Heart left ventricle (tissue), 16 donors: ENCODE data around the gene AVPI1. TPM values are rescaled to one million over a fixed set of nuclear protein-coding genes. Genes with fewer than 3 reads are reported as not detected.
A peak's percentile ranks its signal among the peaks of the same experiment; 100 is the strongest.

Source experiments
- ATAC-seq, 4 donors: fragments of 200-7000 bp; cut with Tn5 transposase; one replicate each; pipeline ENCODE4 v1.9.1; 2020 to 2022; ENCODE audit warnings: moderate library complexity in 4 of 4, mild to moderate bottlenecking in 3 of 4, moderate number of reproducible peaks in 1 of 4
- DNase-seq, 5 donors: peaks; one replicate each; pipeline ENCODE4 v3.0.0-alpha.2; 2020
- H3K27ac ChIP-seq, 12 donors: fragments of 200-600 bp; sonication (generic) in 4 of 12; one replicate each; pipeline versions ENCODE4 v1.5.0 to v1.8.0; 2016 to 2022; ENCODE audit warnings: mild to moderate bottlenecking in 2 of 12
- H3K27me3 ChIP-seq, 9 donors: fragments of 200-600 bp; sonication (generic) in 2 of 9; one replicate each; pipeline versions ENCODE4 v1.5.1 to v1.8.0; 2016 to 2022; ENCODE audit warnings: mild to moderate bottlenecking in 3 of 9
- H3K36me3 ChIP-seq, 9 donors: fragments of 200-600 bp; sonication (generic) in 2 of 9; one replicate each; pipeline versions ENCODE4 v1.5.0 to v1.8.0; 2018 to 2022; ENCODE audit warnings: mild to moderate bottlenecking in 2 of 9
- H3K4me1 ChIP-seq, 12 donors: fragments of 200-600 bp; sonication (generic) in 4 of 12; one replicate each; pipeline versions ENCODE4 v1.5.0 to v1.8.0; 2016 to 2022; ENCODE audit warnings: mild to moderate bottlenecking in 3 of 12
- H3K4me3 ChIP-seq, 12 donors: fragments of 200-600 bp; sonication (generic) in 4 of 12; one replicate each; pipeline versions ENCODE4 v1.5.0 to v1.8.0; 2017 to 2022; ENCODE audit warnings: mild to moderate bottlenecking in 9 of 12, moderate library complexity in 4 of 12
- H3K9me3 ChIP-seq, 12 donors: fragments of 200-600 bp; sonication (generic) in 4 of 12; one replicate each; pipeline versions ENCODE4 v1.5.0 to v1.8.0; 2016 to 2022; ENCODE audit warnings: mild to moderate bottlenecking in 1 of 12
- CTCF ChIP-seq, 12 donors: fragments of 200-600 bp; sonication (generic) in 4 of 12; IDR thresholded peaks; one replicate each; pipeline versions ENCODE4 v1.5.0 to v1.8.0; 2018 to 2022; ENCODE audit warnings: antibody characterized with exemption in 12 of 12, mild to moderate bottlenecking in 5 of 12
- POLR2A ChIP-seq, 2 donors: fragments of 450-650 bp; IDR thresholded peaks; one replicate each; pipeline ENCODE4 v1.6.1; 2017; ENCODE audit warnings: antibody characterized with exemption in 2 of 2, mild to moderate bottlenecking in 2 of 2, moderate library complexity in 2 of 2
- WGBS, 4 donors: extraction: QIAGEN DNeasy Blood & Tissue Kit in 2 of 4; methylation state at CpG; one replicate each; pipeline versions ENCODE4 v1.1.5 to v1.1.7; 2013 to 2018; 5-methylcytosine and 5-hydroxymethylcytosine counted together
- intact Hi-C, 10 donors: fragments of 100-400 bp; cut with DNase I; formaldehyde crosslinking; loops; one replicate each; pipeline versions ENCODE4 v1.11.1 to v1.14.2; 2022
- polyA plus RNA-seq, 2 donors: library from polyadenylated mRNA; stranded (reverse); fragments of 200-250 nt; gene quantifications; one replicate each; pipeline ENCODE4 v1.2.3, GENCODE V29; 2013
- total RNA-seq, 9 donors: library from RNA; depleted of rRNA in 2 of 9; stranded (reverse); fragments of >200 nt in 2 of 9; fragmentation: NEBNext Ultra II Directional in 3 of 9; extraction: Animal tissue kit (Norgen Biotek cat#: 25700) in 3 of 9; gene quantifications; one replicate each; pipeline versions ENCODE4 v1.1.0 to v1.2.4, GENCODE V29; 2016 to 2023
- donor health status: ischemic (EF 13 %, LVEDD 7.1; RV severe dilation, severe dysfunction).
- donor health status: healthy with polysubstance abuse.
- donor health status: DM: no; HTN: yes; CAD: no.
- donor health status: DM: no; HTN: no; CAD: no.
- donor health status: ischemic (EF 25% LVEDD 6.9; RV normal size, moderate dysfunction).
- donor health status: ischemic (EF 25% LVEDD 5.7; RV mildly dilated, moderate dysfunction).
- donor health status: healthy.
- donor health status: DM: yes; HTN: yes; CAD: no.
- donor health status: ischemic (EF 35%, LVEDD 5.7; RV mildly dilated, moderate dysfunction).
- donor health status: nonischemic (EF 11% LVEDD 7.7; RV severe dilation, severe dysfunction).
- donor health status: DM: yes; HTN: yes; CAD: no.
- donor health status: PGD.
- donor health status: ischemic (EF 29% LVEDD 5.4; RV normal size, mild dysfunction).
- donor health status: nonischemic (EF 23%, LVEDD 6.1; RV moderate dilation, normal function).

AVPI1 gene
- total and polyA plus RNA-seq, 11 donors: 6.6 to 38.6 (median 9.9) TPM

DNA sequence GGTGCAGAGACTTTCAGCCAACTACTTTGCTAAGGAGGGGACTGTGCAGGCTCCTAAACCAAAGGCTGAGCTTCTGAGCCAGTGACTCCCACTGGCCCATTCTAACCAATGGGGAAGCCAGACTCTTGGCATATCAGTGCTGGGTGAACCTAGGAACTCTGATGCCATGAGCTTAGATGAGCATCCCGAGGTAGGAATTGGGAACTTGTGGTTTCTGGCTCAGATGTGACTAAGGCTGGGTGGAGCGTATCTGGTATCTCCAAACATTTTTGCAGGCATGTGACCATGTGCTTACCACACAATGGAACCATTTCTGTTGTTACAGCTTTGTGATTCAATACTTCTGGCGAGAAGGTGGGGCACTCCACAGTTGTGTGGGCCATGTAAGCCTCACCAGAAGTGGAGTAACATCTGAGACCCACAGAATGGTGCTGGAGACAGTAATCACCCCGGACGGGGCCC is 2.5 kb upstream of the AVPI1 start:
- peaks cover 0 to 11% (median 0%) of the 10 kb centered on the region in 12 donors for H3K9me3 ChIP-seq
- intact Hi-C loops: loop anchor here in 1 of 10 donors (5.0 kb wide), 1 partner anchor 47 kb away; the partner anchor contains the start of gene PI4K2A
- H3K4me1 ChIP-seq: peaks cover 0 to 56% (median 31%) of the 10 kb centered on the region in 12 donors
- TF ChIP-seq POLR2A (IDR thresholded peaks at IDR 0.05) (no peak), CTCF (IDR thresholded peaks at IDR 0.05) (no peak)
- no peaks in the 10 kb centered on the region for H3K36me3 ChIP-seq
- WGBS, 4 donors: 79 to 94% (median 90%) methylated on average over 5 of the region's 5 CpGs
- H3K4me3 ChIP-seq: no peak overlapping the region
- DNase-seq (no peak), ATAC-seq (no peak)
- no peaks in the 10 kb centered on the region for H3K27me3 ChIP-seq
- peak overlapping the region in 3 of 12 donors; percentile 91 to 93 (median 91) for H3K27ac ChIP-seq

DNA sequence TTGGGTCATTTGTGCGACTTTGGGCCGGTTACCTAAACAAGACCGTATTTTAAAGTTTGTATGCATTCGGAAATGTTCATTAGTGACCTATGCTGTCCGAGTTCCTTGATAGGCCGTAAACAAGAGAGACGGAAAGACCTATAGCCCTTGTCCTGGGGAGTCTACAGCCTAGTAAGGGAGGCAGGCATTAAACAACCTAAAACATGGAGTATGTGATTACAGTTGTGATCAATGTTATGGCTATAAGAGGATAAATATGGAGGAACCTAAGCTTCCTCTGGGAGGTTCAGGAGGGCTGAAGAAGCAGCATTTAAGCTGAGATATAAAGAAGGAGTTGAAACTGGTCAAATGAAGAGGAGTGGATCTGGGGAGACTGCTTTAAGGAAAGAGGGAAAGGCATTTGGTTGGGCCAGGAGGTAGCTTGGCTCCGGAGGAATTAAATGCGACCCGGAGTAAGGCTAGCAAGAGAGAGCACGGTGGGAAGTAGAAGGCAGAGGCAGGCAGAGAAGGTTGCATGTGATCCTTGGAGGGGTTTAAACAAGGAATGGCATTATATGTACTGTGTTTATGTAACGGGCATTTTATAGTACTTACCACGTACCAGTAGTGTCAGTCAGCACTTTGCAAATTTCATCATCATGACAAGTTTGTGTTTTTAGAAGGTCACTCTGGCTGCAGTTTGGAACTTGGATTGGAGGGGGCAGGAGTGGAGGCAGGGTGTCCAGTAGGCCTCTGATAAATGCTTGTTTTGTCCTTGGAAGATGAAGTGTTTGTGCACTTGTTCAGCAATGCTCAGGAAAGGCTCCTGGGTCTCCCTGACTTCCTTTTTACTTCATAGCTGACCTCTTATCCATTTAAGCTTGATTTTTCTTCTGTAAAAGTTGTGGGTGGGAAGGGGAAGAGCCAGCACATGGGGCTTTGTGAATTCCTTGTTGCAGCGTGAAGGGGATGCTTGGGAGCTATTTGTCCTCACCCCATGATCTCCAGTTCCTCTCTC is 1.0 kb upstream of the AVPI1 start:
- no peaks in the 10 kb centered on the region for H3K36me3 ChIP-seq
- peak overlapping the region; percentile 58 to 93 (median 85) for H3K27ac ChIP-seq
- TF ChIP-seq CTCF (IDR thresholded peaks at IDR 0.05): no peak
- no peak for TF ChIP-seq POLR2A (IDR thresholded peaks at IDR 0.05)
- peaks cover 0 to 4% (median 0%) of the 10 kb centered on the region in 12 donors for H3K9me3 ChIP-seq
- DNase-seq (no peak), ATAC-seq (peak in 1 of 4 donors; percentile 3)
- H3K4me1 ChIP-seq: peaks cover 0 to 71% (median 44%) of the 10 kb centered on the region in 12 donors
- WGBS, 4 donors: 43 to 48% (median 46%) methylated on average over 14 of the region's 14 CpGs
- intact Hi-C loops: loop anchor here in 2 of 10 donors (1.0 to 5.0 kb wide), 2 partner anchors 26 to 46 kb away; partner anchors contain the start of gene PI4K2A (in 1 of the 2)
- H3K27me3 ChIP-seq: no peaks in the 10 kb centered on the region
- H3K4me3 ChIP-seq: peak overlapping the region in 11 of 12 donors; percentile 58 to 86 (median 76)

DNA sequence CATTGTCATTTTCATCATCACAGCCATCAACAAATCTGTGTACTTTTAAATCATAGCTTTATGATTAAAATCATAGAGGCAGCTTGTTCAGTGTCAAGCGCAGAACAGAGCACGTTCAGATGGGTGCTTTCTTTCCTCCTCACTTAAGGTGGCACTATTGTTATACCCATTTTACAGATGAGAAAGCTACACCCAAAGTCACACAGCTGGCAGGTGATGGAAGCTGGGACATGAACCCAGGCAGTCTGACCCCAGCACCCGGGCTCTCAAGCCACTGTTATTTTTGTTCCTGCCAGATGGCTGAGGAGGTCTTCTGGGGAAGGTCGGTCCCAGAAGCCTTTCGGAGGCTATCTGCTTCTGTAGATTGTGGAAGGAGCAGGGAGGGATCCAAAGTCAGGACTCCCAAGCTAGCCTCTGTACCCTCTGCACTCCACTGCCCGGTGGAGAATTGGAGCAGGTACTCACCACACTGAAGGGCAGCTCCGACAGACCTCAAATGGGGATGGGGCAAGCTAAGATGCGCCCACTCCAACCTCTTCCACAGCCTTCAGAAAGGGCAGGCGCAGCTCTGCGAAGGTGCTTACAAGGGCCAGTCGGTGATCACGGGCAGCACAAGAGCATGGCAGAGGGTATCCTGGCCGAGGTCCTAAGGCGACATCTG is 610 bp downstream of the AVPI1 start:
- intact Hi-C loops: loop anchor here in 1 of 10 donors (5.0 kb wide), 1 partner anchor 44 kb away; the partner anchor contains the start of gene PI4K2A
- 20 to 32% (median 26%) methylated on average over 6 to 14 of the region's 14 CpGs for WGBS, 4 donors
- H3K4me1 ChIP-seq: peaks cover 0 to 73% (median 45%) of the 10 kb centered on the region in 12 donors

More for the DNA sequence above, 610 bp downstream of the AVPI1 start:
- no peaks in the 10 kb centered on the region for H3K9me3 ChIP-seq
- DNase-seq (no peak), ATAC-seq (peak in 3 of 4 donors; percentile 6 to 17 (median 15))
- H3K27me3 ChIP-seq: no peaks in the 10 kb centered on the region
- TF ChIP-seq CTCF (IDR thresholded peaks at IDR 0.05) (no peak), POLR2A (IDR thresholded peaks at IDR 0.05) (no peak)
- H3K4me3 ChIP-seq: peak overlapping the region; percentile 49 to 86 (median 74)
- no peaks in the 10 kb centered on the region for H3K36me3 ChIP-seq
- H3K27ac ChIP-seq: peak overlapping the region in 11 of 12 donors; percentile 76 to 93 (median 86)
